Neutrophil (primary cell): ENCODE data around the gene PLA2G4D.

ENCODE experiments used
- H3K27ac ChIP-seq: fragments of 200-600 bp; sonication (generic); 2 replicates; pipeline ENCODE4 v1.5.1; 2016; ENCODE audit warnings: mild to moderate bottlenecking, moderate library complexity
- H3K27me3 ChIP-seq: fragments of 200-600 bp; sonication (generic); 2 replicates; pipeline ENCODE4 v1.6.0; 2016; ENCODE audit warnings: mild to moderate bottlenecking
- H3K36me3 ChIP-seq: fragments of 200-600 bp; sonication (generic); 2 replicates; pipeline ENCODE4 v1.5.1; 2017
- H3K4me1 ChIP-seq, 2 experiments: fragments of 200-600 bp in 1 of 2; sonication (generic) in 1 of 2; 1 replicate in 1 of 2; 2 replicates in 1 of 2; pipeline versions ENCODE4 v1.5.1 to v1.6.1; 2013 to 2016; ENCODE audit warnings: low read depth in 1 of 2, low read length in 1 of 2, mild to moderate bottlenecking in 1 of 2, moderate library complexity in 1 of 2; ENCODE audit not compliant: control insufficient read depth in 1 of 2, insufficient read depth in 1 of 2
- H3K4me3 ChIP-seq, 2 experiments: fragments of 200-600 bp in 1 of 2; sonication (generic) in 1 of 2; 1 replicate in 1 of 2; 2 replicates in 1 of 2; pipeline ENCODE4 v1.5.1; 2013 to 2016; ENCODE audit warnings: low read depth in 1 of 2, low read length in 1 of 2, mild to moderate bottlenecking in 1 of 2, moderate library complexity in 1 of 2
- H3K9me3 ChIP-seq: fragments of 200-600 bp; sonication (generic); 2 replicates; pipeline ENCODE4 v1.5.1; 2016
- TF ChIP-seq, protein P1 (sequence below): fragments of 200-600 bp; sonication (generic); IDR thresholded peaks from 2 replicates; pipeline ENCODE4 v1.5.1; 2016; ENCODE audit warnings: antibody characterized with exemption

Gene PLA2G4D

DNA sequence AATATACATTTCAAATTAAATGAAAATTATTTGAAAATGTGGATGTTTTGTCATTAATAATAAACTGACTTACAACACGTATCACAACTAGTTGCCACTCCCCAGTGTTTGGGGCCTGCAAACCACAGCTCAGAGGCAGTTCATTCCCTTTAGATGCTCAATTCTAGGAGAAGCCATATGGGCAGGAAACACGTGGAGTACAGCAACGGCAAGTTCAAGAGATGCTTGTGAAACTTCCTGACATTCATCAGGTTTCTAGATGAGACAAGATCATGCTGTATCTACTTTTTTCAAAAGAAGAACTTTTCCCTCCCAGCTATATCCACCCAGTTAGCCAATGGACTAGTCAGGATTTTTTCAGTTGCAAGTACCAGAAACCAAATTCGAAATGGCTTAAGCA is 17.6 kb upstream of the PLA2G4D start:
- TF ChIP-seq, protein P1, sequence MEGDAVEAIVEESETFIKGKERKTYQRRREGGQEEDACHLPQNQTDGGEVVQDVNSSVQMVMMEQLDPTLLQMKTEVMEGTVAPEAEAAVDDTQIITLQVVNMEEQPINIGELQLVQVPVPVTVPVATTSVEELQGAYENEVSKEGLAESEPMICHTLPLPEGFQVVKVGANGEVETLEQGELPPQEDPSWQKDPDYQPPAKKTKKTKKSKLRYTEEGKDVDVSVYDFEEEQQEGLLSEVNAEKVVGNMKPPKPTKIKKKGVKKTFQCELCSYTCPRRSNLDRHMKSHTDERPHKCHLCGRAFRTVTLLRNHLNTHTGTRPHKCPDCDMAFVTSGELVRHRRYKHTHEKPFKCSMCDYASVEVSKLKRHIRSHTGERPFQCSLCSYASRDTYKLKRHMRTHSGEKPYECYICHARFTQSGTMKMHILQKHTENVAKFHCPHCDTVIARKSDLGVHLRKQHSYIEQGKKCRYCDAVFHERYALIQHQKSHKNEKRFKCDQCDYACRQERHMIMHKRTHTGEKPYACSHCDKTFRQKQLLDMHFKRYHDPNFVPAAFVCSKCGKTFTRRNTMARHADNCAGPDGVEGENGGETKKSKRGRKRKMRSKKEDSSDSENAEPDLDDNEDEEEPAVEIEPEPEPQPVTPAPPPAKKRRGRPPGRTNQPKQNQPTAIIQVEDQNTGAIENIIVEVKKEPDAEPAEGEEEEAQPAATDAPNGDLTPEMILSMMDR = no peak
- H3K36me3 ChIP-seq = no peaks in the 10 kb centered on the region
- H3K9me3 ChIP-seq = no peaks in the 10 kb centered on the region
- H3K4me3 ChIP-seq = no peak overlapping the region
- peak overlapping the region; percentile 27 for H3K27ac ChIP-seq
- peaks cover 19 to 28% of the 10 kb centered on the region in 2 experiments for H3K4me1 ChIP-seq
- H3K27me3 ChIP-seq = no peaks in the 10 kb centered on the region

DNA sequence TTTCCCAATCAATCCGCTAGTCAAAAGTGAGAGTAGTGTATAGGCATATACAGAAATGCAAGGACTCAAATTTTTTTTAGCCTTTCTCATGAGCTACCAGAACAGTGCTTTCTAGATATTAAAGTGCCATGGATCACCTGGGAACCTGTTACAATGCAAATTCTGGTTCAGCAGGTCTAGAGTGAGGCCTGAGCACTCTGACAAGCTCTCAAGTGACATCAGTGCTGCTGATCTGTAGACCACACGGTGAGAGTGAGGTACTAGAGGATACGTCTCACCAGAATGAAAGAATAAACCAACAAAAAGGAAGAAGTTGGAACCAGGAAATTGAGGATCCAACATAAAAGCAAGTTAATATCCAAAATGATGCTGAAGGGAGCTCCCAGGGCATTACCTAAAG is 16.0 kb upstream of the PLA2G4D start:
- H3K4me3 ChIP-seq = no peak overlapping the region
- no peaks in the 10 kb centered on the region for H3K27me3 ChIP-seq
- H3K36me3 ChIP-seq = no peaks in the 10 kb centered on the region
- H3K4me1 ChIP-seq = peaks cover 19 to 33% of the 10 kb centered on the region in 2 experiments
- TF ChIP-seq, protein P1 = no peak
- H3K9me3 ChIP-seq = no peaks in the 10 kb centered on the region
- H3K27ac ChIP-seq = no peak overlapping the region

DNA sequence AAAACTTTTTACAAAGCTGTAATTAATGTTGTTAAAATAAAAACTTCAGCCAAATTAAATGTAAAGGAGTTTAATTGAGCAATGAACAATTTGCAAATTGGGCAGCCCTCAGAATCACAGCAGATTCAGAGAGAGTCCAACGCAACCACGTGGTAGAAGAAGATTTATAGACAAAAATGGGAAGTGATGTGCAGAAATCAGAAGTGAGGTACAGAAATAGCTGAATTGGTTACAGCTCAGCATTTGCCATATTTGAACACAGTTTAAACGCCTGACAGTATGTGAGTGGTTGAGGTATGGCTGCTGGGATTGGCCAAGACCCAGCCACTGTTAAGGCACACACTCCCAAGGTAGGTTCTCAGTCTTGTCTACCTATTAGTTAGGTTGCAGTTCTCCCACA is 14.4 kb upstream of the PLA2G4D start:
- Histone ChIP-seq H3K4me3 (no peak overlapping the region), H3K36me3 (no peaks in the 10 kb centered on the region), H3K27ac (no peak overlapping the region), H3K4me1 (peaks cover 34 to 45% of the 10 kb centered on the region in 2 experiments), H3K27me3 (no peaks in the 10 kb centered on the region), H3K9me3 (no peaks in the 10 kb centered on the region)
- TF ChIP-seq, protein P1 = no peak

DNA sequence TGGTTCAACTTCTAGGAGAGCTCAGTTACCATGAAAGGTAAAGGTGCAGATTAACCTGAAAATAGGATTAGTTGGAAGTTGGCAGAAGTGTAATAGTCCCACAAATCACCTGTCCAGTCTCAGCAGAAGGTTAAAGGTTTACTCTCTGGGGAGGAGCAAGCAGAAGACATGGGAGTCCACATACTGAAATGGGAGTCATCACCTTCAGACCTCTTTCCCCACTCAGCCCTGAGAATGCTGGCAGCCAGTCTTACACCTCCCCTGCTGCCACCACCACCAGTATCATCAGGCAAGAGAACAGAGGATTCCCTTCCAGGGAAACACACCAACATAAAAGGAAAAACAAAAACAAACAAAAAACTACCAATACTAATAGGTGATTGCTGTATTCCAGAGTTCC is 13.8 kb upstream of the PLA2G4D start:
- Histone ChIP-seq H3K27ac (no peak overlapping the region), H3K27me3 (no peaks in the 10 kb centered on the region), H3K9me3 (no peaks in the 10 kb centered on the region), H3K36me3 (no peaks in the 10 kb centered on the region), H3K4me1 (peaks cover 36 to 45% of the 10 kb centered on the region in 2 experiments), H3K4me3 (no peak overlapping the region)
- TF ChIP-seq, protein P1 = no peak

DNA sequence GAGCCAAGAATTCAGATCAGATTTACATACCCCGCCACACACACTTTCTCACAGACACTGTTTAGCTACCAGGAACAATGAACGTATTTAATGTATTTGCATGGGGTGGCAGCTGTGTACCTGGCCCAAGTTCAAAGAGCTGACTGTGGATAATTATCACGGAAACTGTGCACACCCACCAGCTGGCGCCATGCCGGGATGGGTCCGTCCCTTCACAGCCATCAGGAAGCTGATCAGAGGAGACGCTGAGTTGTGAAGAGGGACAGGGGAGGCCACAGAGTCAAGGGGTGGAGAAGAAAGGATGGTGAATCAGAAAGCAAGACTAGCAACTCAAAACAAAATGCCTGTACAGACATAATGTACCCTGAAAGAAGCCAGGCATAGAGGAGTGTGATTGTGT is 13.1 kb upstream of the PLA2G4D start:
- TF ChIP-seq, protein P1 = no peak
- H3K27me3 ChIP-seq = no peaks in the 10 kb centered on the region
- no peak overlapping the region for H3K4me3 ChIP-seq
- no peak overlapping the region for H3K27ac ChIP-seq
- H3K9me3 ChIP-seq = no peaks in the 10 kb centered on the region
- H3K4me1 ChIP-seq = peaks cover 33 to 45% of the 10 kb centered on the region in 2 experiments
- H3K36me3 ChIP-seq = no peaks in the 10 kb centered on the region

DNA sequence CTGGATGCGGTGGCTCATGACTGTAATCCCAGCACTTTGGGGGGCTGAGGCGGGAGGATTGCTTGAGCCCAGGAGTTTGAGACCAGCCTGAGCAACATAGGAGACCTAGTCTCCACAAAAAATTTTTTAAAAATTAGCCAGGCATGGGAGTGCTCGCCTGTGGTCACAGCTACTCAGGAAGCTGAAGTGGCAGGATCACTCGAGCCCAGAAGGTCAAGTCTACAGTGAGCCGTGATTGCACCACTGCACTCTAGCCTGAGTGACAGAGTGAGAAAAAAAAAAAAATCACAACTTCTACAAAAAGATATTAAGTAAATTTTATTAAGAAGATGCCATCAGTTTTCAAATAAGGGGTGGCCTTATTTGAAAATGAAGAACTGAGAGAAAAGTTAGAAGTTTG is 11.9 kb upstream of the PLA2G4D start:
- no peaks in the 10 kb centered on the region for H3K36me3 ChIP-seq
- no peak overlapping the region for H3K27ac ChIP-seq
- no peaks in the 10 kb centered on the region for H3K27me3 ChIP-seq
- TF ChIP-seq, protein P1 = no peak
- H3K4me1 ChIP-seq = peaks cover 23 to 35% of the 10 kb centered on the region in 2 experiments
- H3K4me3 ChIP-seq = no peak overlapping the region
- H3K9me3 ChIP-seq = no peaks in the 10 kb centered on the region
